Amniotic stem cell (primary cell): ENCODE measurements around the gene MYG1.
"Not testable (repeated sequence)": the region's sequence is repeated elsewhere in the genome, so short reads cannot be mapped to it uniquely, and the experiment has no call there.

Experiments
- DNase-seq: peaks from one replicate; lab custom pipeline; 2025; lab: John Stamatoyannopoulos, UW

The MYG1 gene

DNA sequence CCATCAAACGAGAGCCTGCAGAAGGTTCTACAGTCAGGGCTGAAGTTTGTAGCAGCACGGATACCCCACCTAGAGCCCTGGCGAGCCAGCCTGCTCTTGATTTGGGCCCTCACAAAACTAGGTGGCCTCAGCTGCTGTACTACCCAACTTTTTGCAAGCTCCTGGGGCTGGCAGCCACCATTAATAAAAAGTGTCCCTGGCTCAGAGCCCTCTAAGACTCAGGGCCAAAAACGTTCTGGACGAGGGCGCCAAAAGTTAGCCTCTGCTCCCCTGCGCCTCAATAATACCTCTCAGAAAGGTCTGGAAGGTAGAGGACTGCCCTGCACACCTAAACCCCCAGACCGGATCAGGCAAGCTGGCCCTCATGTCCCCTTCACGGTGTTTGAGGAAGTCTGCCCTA, 13.0 kb upstream of the MYG1 start:
- DNase-seq: no peak

- no peak for DNase-seq
Observed at GRCh38 chr12:53287741-53288216, 11.7 kb upstream of the MYG1 start.

DNA sequence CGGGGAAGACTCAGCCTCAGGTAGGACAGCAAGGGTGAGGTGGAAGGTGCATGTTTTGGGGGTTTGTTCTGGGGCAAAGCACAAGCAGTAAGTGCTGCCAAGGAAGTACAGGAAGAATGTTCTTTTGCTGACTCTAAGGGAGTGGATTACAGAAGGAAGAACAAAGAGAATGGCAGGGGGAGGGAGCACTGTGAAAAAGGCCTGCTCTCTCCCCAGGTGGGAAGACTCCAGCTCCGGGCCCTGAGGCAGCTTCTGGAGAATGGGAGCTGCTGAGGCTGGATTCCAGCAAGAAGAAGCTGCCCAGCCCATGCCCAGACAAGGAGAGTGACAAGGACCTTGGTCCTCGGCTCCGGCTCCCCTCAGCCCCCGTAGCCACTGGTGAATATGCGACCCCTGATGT, 11.2 kb upstream of the MYG1 start:
- no peak for DNase-seq

DNA sequence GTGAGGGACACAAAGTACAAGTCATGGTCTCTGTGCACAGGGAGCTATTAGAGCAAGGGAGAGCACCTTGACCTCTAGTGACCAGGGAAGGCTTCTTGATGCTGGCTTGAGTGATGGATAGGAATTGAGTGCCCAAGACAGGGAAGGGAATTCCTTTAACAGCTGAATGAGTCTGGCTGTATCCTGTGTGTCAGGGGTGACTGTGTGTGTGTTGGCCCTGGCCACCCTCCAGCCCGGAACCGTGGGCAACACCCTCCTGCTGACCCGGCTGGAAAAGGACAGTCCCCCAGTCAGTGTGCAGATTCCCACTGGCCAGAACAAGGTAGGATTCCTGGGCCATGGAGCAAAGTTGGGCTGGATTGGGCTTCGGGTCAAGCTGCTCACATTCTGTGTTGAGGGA, 9.6 kb upstream of the MYG1 start:
- DNase-seq: no peak

- no peak for DNase-seq
Observed at GRCh38 chr12:53290661-53291060, 8.8 kb upstream of the MYG1 start.

- no peak for DNase-seq
Observed at GRCh38 chr12:53292426-53292825, 7.1 kb upstream of the MYG1 start.

- DNase-seq: peak; percentile 67
Observed at GRCh38 chr12:53295070-53295890, 4.2 kb upstream of the MYG1 start, which contains the start of gene PFDN5. Gene PFDN5 (plus strand): TSS chr12:53295542. CDS start chr12:53295568, 26 bp downstream.

DNA sequence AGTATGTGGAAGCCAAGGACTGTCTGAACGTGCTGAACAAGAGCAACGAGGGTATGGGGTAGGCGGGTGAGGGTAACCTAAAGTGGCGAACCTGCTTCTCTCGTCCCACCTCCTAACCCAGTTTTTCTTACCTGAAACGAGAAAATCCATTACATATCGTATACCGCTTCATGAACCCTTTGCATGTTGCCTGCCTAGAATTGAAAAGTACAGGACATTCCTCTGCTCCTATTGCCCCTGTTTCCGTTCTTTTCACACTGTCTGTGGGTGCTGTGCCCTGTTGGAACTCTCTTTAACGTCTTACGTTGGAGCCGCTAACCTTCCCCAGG, 3.6 kb upstream of the MYG1 start:
- no peak for DNase-seq

DNA sequence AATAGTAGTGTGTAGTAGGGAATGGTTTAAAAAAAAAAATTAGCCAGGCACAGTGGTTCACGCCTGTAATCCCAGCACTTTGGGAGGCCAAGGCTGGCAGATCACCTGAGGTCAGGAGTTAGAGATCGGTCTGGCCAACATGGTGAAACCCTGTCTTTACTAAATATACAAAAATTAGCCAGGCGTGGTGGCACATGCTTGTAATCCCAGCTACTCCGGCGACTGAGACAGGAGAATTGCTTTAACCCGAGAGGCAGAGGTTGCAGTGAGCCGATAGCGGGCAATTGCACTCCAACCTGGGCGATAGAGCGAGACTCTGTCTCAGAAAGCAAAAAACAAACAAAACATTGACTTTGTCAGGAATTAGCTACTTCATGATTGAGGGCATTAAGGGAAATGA, 2.4 kb upstream of the MYG1 start:
- DNase-seq: not testable (repeated sequence)

DNA sequence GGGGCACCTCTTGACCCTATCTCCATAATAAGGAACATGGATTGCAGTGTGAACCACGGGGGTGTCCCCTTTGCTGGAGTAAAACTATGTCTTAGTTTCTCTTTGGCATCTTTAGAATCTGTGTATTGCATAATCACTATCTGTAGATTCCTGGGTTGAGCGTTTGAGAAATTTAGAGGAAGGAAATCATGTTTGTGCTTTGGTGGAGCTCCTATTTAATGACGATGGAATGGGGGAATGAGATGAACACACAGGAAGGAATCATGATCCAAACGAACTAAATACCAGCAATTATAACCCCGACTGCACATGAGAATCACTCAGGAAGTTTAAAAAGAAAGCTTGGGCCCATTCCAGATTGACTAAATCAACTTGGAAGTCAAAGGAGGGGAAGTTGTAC, 1.3 kb upstream of the MYG1 start:
- DNase-seq: peak; percentile 74

- DNase-seq: peak; percentile 22
Observed at GRCh38 chr12:53299101-53299453, 418 bp upstream of the MYG1 start.

DNA sequence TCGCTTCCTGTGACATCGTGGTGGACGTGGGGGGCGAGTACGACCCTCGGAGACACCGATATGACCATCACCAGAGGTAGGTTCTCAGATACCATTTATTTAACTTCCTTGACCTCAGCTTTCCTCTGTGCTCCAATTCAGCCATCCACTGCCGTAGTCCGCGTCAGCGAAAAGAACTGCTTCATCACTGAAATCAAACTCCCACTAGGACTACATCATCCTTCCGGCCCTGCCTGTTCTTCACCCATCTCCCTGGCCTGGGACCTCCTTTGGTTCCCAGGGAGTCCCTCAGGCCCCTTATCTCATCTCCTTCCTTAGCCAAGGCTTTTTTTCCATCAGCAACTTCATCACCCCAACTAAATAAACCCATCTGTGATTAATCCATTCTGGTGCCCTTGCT, 692 bp downstream of the MYG1 start:
- no peak for DNase-seq

GRCh38 chr12:53302903-53303302, 3.4 kb downstream of the MYG1 start:
- DNase-seq: no peak

- DNase-seq: no peak
Observed at GRCh38 chr12:53306826-53307225, 7.3 kb downstream of the MYG1 start.

- no peak for DNase-seq
Observed at GRCh38 chr12:53308276-53308675, 8.8 kb downstream of the MYG1 start.

GRCh38 chr12:53313996-53314395, 14.5 kb downstream of the MYG1 start:
- DNase-seq: no peak

DNA sequence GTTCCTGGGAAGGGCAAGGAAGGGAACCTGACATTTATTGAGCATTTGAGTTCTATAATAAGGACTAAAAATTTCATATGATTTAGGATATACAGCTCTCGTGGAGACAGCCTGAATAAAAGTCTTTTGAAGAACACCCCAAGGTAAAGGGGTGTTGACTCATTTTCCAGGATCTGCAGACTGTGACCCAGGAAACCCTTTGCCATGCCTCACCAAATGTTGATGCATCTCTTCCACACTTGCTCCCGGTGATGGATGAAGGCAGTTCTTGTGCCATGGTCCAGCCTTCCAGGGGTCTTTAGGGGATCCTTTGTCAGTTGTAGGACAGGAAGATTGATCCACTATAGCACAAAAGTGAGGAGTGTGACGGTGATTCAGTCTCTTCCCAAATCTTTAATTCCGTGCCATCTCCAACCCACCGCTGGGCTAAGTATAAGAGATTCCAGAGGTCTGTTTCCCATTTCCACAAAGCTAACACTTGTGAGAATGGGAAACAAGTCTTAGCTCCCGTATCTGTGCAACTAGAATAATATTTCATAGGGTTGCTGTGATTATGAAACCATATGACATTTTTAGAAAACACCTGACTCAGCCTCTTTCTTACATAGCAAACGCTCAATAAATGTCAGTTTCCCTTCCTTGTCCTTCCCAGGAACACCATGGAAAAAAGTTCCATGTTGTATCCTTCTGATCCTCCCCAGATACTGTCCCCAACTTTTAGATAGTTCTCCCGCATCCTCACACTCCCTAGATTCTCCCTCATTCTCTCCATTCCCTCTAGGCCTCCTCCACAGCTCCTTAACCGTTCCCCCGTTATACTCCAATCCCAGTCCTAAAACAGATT, 21.1 kb downstream of the MYG1 start:
- no peak for DNase-seq

- DNase-seq: no peak
Observed at GRCh38 chr12:53324113-53324778, 24.8 kb downstream of the MYG1 start.

DNA sequence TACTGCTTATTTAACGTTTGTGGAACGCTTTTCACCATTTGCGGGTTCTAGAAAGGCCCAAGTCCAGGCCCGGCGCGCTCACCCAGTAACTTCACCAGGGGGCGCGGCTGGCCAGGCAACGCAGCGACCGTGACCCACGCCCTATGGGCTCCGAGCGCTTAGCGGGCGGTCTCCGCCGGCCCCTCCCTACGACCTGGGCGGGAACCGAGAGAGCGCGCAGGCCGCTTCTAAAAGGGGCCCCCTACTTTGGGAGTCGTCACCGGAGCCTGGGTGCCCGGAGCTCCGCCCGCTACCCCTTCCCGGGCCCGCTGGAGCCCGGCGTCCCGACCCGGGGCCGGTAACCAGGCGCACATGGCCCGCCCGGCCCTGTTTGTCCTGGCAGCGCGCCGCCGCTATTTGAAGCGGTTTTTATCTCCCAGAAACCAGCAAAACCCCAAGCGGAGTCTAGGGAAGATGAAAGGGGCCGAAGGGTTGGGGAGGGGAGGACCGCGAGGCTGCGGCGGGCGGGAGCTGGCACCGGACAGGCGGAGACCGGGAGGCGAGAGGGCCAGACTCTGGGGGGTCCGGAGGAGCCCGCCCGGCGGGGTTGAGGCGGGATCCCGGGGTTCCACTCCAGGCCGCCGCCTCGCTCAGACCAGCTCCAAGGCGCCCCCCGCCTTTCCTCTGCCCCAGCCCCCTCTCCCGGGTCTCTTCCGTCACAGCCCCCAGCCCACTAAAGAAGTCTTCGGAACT, 25.4 kb downstream of the MYG1 start:
- peak; percentile 84 for DNase-seq

GRCh38 chr12:53325511-53326061, 26.1 kb downstream of the MYG1 start:
- DNase-seq: no peak

DNA sequence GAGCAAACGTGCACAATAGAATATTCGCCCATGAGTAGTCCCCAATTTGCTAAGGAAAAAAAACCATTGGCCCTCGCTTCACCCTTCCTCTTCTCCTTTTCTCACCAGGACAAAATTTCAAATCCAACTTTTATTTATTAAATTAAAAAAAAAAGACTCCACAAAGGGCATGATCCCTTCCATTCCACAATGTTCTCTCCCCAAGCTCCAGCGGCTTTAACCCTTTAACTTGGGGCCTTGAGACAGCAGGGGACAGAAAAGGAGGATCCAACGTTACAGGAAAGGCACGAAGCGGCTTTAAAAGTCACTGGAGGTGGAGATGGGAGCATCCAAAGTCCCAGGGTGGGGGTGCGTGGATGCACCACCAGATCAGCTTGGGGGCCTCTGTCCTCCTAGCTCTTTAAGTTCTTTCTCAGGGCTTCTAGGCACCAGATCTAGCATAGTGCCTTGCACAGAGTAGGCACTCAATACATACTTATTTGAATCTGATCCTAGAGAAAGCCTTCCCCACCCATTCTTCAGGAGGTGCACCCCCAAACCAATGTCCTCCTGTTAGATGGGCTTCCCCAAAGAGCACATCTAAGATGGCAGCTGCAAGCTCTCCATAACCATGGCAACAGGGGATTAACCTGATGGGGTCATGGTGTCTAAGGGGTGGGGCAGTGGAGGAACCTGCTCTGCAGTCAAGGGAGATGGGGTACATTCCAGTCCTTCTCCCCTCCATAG, 27.1 kb downstream of the MYG1 start:
- no peak for DNase-seq
